22Rv1 (cell line): ENCODE data around the gene HOMER3.

Source experiments
- ZFX ChIP-seq: fragments of 450-650 bp; IDR thresholded peaks from 2 replicates; pipeline ENCODE4 v1.6.1; 2017; ENCODE audit warnings: antibody characterized with exemption, borderline replicate concordance
- TF ChIP-seq, protein P1 (sequence below): fragments of 450-650 bp; IDR thresholded peaks from 2 replicates; pipeline ENCODE4 v1.5.1; 2017; ENCODE audit warnings: mild to moderate bottlenecking

DNA sequence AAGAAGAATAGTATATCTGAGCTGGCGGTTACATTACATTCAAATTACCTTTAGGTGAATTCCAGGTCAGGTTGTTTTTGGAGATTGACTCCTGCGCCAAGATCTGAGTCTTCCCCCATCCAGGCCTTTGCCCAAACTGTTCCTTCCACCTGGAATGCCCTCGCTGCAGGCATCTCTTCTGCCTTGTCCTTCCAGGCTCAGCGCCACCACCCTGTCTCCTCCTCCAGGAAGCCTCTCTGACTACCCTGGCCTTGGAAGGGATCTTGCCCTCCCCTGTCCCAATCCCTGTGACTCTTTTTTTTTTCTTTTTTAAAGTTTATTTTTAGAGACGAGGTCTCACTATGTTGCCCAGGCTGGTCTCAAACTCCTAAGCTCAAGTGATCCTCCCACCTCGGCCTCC is 1.7 kb upstream of the HOMER3 start:
- TF ChIP-seq, protein P1, sequence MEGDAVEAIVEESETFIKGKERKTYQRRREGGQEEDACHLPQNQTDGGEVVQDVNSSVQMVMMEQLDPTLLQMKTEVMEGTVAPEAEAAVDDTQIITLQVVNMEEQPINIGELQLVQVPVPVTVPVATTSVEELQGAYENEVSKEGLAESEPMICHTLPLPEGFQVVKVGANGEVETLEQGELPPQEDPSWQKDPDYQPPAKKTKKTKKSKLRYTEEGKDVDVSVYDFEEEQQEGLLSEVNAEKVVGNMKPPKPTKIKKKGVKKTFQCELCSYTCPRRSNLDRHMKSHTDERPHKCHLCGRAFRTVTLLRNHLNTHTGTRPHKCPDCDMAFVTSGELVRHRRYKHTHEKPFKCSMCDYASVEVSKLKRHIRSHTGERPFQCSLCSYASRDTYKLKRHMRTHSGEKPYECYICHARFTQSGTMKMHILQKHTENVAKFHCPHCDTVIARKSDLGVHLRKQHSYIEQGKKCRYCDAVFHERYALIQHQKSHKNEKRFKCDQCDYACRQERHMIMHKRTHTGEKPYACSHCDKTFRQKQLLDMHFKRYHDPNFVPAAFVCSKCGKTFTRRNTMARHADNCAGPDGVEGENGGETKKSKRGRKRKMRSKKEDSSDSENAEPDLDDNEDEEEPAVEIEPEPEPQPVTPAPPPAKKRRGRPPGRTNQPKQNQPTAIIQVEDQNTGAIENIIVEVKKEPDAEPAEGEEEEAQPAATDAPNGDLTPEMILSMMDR, result no peak
- no peak for TF ChIP-seq ZFX
